Endothelial cell of umbilical vein (primary cell): ENCODE data around the gene WDR82. TPM values are rescaled to one million over a fixed set of nuclear protein-coding genes. Genes with fewer than 3 reads are reported as not detected.

ENCODE experiments used
- BruUV-seq: library from RNA; stranded (reverse); fragments of 400-500 nt; replicated peaks from 2 replicates; lab custom pipeline; 2021; lab: Mats Ljungman, UMichigan
- CTCF ChIA-PET: fragments of 300-600, 350-600 bp; sonication (Branson Sonifier 250); formaldehyde crosslinking; loops from one replicate; lab custom pipeline; 2021; ENCODE audit warnings: antibody characterized with exemption, inconsistent platforms; lab: Charles Lee
- POLR2A ChIA-PET: fragments of 300-600, 350-600 bp; sonication (Branson Sonifier 250); formaldehyde crosslinking; loops from one replicate; lab custom pipeline; 2021; ENCODE audit warnings: antibody characterized with exemption, inconsistent platforms; lab: Charles Lee
- DNase-seq: peaks from one replicate; pipeline ENCODE4 v3.0.0-alpha.2; 2011; ENCODE audit warnings: low read depth, low spot score
- FAIRE-seq: peaks from 2 replicates; lab custom pipeline; 2011; peaks lifted over from hg19 to GRCh38; lab: Jason Lieb, UNC
- H2AFZ ChIP-seq: 2 replicates; pipeline ENCODE4 v1.6.0; 2012; ENCODE audit warnings: low read depth, low read length, control low read depth, inconsistent platforms
- H3K27ac ChIP-seq: 2 replicates; pipeline ENCODE4 v1.5.1; 2011; ENCODE audit warnings: low read depth, mild to moderate bottlenecking, control low read depth, low read length, moderate library complexity; ENCODE audit not compliant: insufficient read depth
- H3K27me3 ChIP-seq, 2 experiments: 2 replicates each; pipeline versions ENCODE4 v1.6.0 to v1.6.1; 2011; ENCODE audit warnings: low read length in 2 of 2, mixed read lengths in 1 of 2; ENCODE audit not compliant: control insufficient read depth in 2 of 2, insufficient read depth in 2 of 2
- H3K36me3 ChIP-seq, 2 experiments: 2 replicates in 1 of 2; 3 replicates in 1 of 2; pipeline ENCODE4 v1.5.1; 2011; ENCODE audit warnings: low read length in 2 of 2, mild to moderate bottlenecking in 1 of 2, moderate library complexity in 1 of 2; ENCODE audit not compliant: control insufficient read depth in 2 of 2, insufficient read depth in 2 of 2; ENCODE audit errors: extremely low read depth in 1 of 2
- H3K4me1 ChIP-seq: 3 replicates; pipeline ENCODE4 v1.5.1; 2011; ENCODE audit warnings: mild to moderate bottlenecking, low read length; ENCODE audit not compliant: control insufficient read depth, insufficient read depth; ENCODE audit errors: extremely low read depth
- H3K4me2 ChIP-seq: 2 replicates; pipeline ENCODE4 v1.6.1; 2011; ENCODE audit warnings: low read length, control low read depth, mixed read lengths; ENCODE audit not compliant: insufficient read depth
- H3K4me3 ChIP-seq, 3 experiments: fragments of 200-600 bp in 1 of 3; sonication (generic), shearing (Covaris generic) in 1 of 3; replicated peaks in 1 of 3; 2 replicates each; pipeline ENCODE4 v1.5.1; 2011 to 2016; ENCODE audit warnings: control low read depth in 3 of 3, low read length in 3 of 3, mild to moderate bottlenecking in 2 of 3, inconsistent platforms in 1 of 3, low read depth in 1 of 3, moderate library complexity in 1 of 3; ENCODE audit not compliant: insufficient read depth in 1 of 3
- H3K79me2 ChIP-seq: 2 replicates; pipeline ENCODE4 v1.6.0; 2012; ENCODE audit warnings: low read length, inconsistent platforms; ENCODE audit not compliant: control insufficient read depth, insufficient read depth
- H3K9ac ChIP-seq: replicated peaks from 2 replicates; pipeline ENCODE3; 2011; ENCODE audit warnings: low read length, control low read depth; ENCODE audit not compliant: insufficient read depth; ENCODE audit errors: extremely low read depth
- H3K9me1 ChIP-seq: replicated peaks from 3 replicates; pipeline ENCODE4 v1.6.0; 2011; ENCODE audit warnings: mild to moderate bottlenecking, low read length; ENCODE audit not compliant: control insufficient read depth, insufficient read depth; ENCODE audit errors: extremely low read depth
- H3K9me3 ChIP-seq: replicated peaks from 2 replicates; pipeline ENCODE4 v1.5.1; 2012; ENCODE audit warnings: low read length, inconsistent platforms; ENCODE audit not compliant: control insufficient read depth, insufficient read depth
- H4K20me1 ChIP-seq: replicated peaks from 2 replicates; pipeline ENCODE3; 2011; ENCODE audit warnings: mild to moderate bottlenecking, low read length; ENCODE audit not compliant: control insufficient read depth, insufficient read depth; ENCODE audit errors: extremely low read depth
- CTCF ChIP-seq, 2 donors: IDR thresholded peaks; 1 replicate in 1 of 2; 2 replicates in 1 of 2; pipeline ENCODE4 v1.5.1; 2011; ENCODE audit warnings: low read length in 2 of 2, mild to moderate bottlenecking in 2 of 2, moderate library complexity in 2 of 2, control low read depth in 1 of 2, inconsistent platforms in 1 of 2, low read depth in 1 of 2; ENCODE audit not compliant: insufficient read depth in 1 of 2; ENCODE audit errors: extremely low read depth in 1 of 2
- EZH2 ChIP-seq: IDR thresholded peaks from 2 replicates; pipeline ENCODE4 v1.6.1; 2012; ENCODE audit warnings: borderline replicate concordance, low read depth, mild to moderate bottlenecking, moderate library complexity, low read length, inconsistent platforms; ENCODE audit not compliant: severe bottlenecking
- FOS ChIP-seq: IDR thresholded peaks from 2 replicates; pipeline ENCODE4 v1.6.1; 2011; ENCODE audit warnings: mild to moderate bottlenecking, low read length, moderate library complexity, borderline replicate concordance; ENCODE audit not compliant: insufficient read depth
- GATA2 ChIP-seq: IDR thresholded peaks from 2 replicates; pipeline ENCODE4 v1.7.0; 2011; ENCODE audit warnings: low read depth, mild to moderate bottlenecking, moderate library complexity, mixed read lengths, low read length; ENCODE audit not compliant: insufficient read length, insufficient read depth
- JUN ChIP-seq: IDR thresholded peaks from 2 replicates; pipeline ENCODE4 v1.6.1; 2011; ENCODE audit warnings: borderline replicate concordance, low read depth; ENCODE audit not compliant: insufficient read length, insufficient read depth
- MYC ChIP-seq: IDR thresholded peaks from one replicate; pipeline ENCODE4 v1.6.1; 2011; ENCODE audit warnings: mild to moderate bottlenecking, low read depth, low read length
- POLR2A ChIP-seq: IDR thresholded peaks from 2 replicates; pipeline ENCODE4 v1.6.1; 2012; ENCODE audit warnings: low read depth, mild to moderate bottlenecking, control low read depth, low read length
- POLR2AphosphoS5 ChIP-seq: IDR thresholded peaks from 2 replicates; pipeline ENCODE4 v1.6.1; 2012; ENCODE audit warnings: low read depth, mild to moderate bottlenecking, control low read depth, low read length, moderate library complexity; ENCODE audit not compliant: insufficient read depth
- dilution Hi-C: fragments of 300-500 bp; cut with MboI; formaldehyde crosslinking; loops from one replicate; pipeline ENCODE4 v1.15.0; 2019; ENCODE audit warnings: low sequenced_read_pairs; ENCODE audit not compliant: extremely low pct_ligation_motif_present
- intact Hi-C: fragments of 100-400 bp; cut with micrococcal nuclease; formaldehyde crosslinking; loops from one replicate; pipeline ENCODE4 v1.10.0; 2022
- polyA plus RNA-seq, 4 experiments: library from polyadenylated mRNA; depleted of rRNA in 3 of 4; stranded (reverse) in 3 of 4; unstranded in 1 of 4; fragments of >200 nt; gene quantifications; 2 replicates each; pipeline versions ENCODE4 v1.2.1 to v1.2.3, GENCODE V29; 2011 to 2012; ENCODE audit warnings: missing spikeins in 1 of 4
- total RNA-seq: library from RNA; stranded (reverse); gene quantifications from 2 replicates; pipeline ENCODE4 v1.2.3, GENCODE V29; 2021
- TF ChIP-seq, protein P1 (sequence below): IDR thresholded peaks from 2 replicates; pipeline ENCODE4 v1.6.1; 2011; ENCODE audit not compliant: insufficient read depth, insufficient read length

The WDR82 gene
- total and polyA plus RNA-seq, 2 donors (not counting 3 experiments of a cell fraction or from before 2014, with no cell fraction given), result 39.9 to 71.3 TPM

- Histone ChIP-seq H3K36me3 (peaks cover 37 to 51% of the 10 kb centered on the region in 2 experiments), H3K9me3 (no peaks in the 10 kb centered on the region), H4K20me1 (no peaks in the 10 kb centered on the region), H3K4me3 (no peak overlapping the region), H3K9me1 (no peaks in the 10 kb centered on the region), H3K27ac (no peak overlapping the region), H2AFZ (no peak overlapping the region), H3K79me2 (peaks cover 34% of the 10 kb centered on the region), H3K4me2 (no peak overlapping the region), H3K27me3 (no peaks in the 10 kb centered on the region), H3K9ac (no peak overlapping the region), H3K4me1 (peaks cover 18% of the 10 kb centered on the region)
- no peak for FAIRE-seq
- no peak for TF ChIP-seq POLR2A
- TF ChIP-seq EZH2, result no peak
- TF ChIP-seq MYC, result no peak
- TF ChIP-seq CTCF (IDR thresholded peaks at IDR 0.05; ENCODE audit: extremely low read depth in 1 of 2, insufficient read depth in 1 of 2, low read depth in 1 of 2, low read length in 2 of 2), result no peak
- no peak for TF ChIP-seq GATA2
- TF ChIP-seq, protein P1, sequence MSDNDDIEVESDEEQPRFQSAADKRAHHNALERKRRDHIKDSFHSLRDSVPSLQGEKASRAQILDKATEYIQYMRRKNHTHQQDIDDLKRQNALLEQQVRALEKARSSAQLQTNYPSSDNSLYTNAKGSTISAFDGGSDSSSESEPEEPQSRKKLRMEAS, result no peak
- TF ChIP-seq FOS, result no peak
- TF ChIP-seq POLR2AphosphoS5, result no peak
- no peak for TF ChIP-seq JUN
- BruUV-seq, result no TSS peak
- POLR2A ChIA-PET, result no interaction called here
- CTCF ChIA-PET, result interaction anchor here (0.9 kb wide), 1 partner anchor 13 kb away, joined by 3 read pairs; no protein-coding TSS in a partner anchor
- no peak for DNase-seq
- dilution Hi-C loops (no loop called here), intact Hi-C loops (no loop called here)
These were observed 21.8 kb downstream of the WDR82 start for GRCh38 chr3:52256622-52257021.
